ENCODE data around the gene METTL17. TPM values are rescaled to one million over a fixed set of nuclear protein-coding genes. Genes with fewer than 3 reads are reported as not detected.

METTL17 gene
- total and polyA plus RNA-seq, 2 donors (not counting 3 experiments of a cell fraction or from before 2014, with no cell fraction given) = 60.6 to 90.6 TPM

DNA sequence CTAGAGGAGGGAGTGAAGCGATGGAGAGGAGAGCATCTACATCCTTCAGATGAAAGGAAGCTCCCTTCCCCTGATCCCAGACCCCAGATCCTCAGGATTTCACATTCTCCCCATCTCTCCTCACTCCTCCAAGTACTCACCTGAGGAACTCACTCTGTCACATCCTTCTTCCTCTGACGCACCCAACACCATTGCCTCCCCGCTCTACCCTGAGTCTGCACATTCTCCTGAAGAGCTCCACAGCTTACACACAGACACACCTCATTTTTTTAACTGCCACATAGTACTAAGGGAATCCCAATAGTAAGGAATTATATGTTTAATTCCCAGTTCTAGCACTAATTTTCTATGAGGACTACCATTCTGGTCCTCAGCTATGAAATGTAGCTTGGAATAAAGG lies 16.3 kb upstream of the METTL17 start:
- no peaks in the 10 kb centered on the region for H4K20me1 ChIP-seq (replicated peaks; ENCODE audit: control insufficient read depth, extremely low read depth, insufficient read depth, low read length)
- BruUV-seq (replicated peaks) = no TSS peak
- no peaks in the 10 kb centered on the region for H3K27me3 ChIP-seq (ENCODE audit: control insufficient read depth in 2 of 2, insufficient read depth in 2 of 2, low read length in 2 of 2)
- H3K79me2 ChIP-seq (ENCODE audit: control insufficient read depth, insufficient read depth, low read length) = no peaks in the 10 kb centered on the region
- FAIRE-seq (no peak), DNase-seq (ENCODE audit: low read depth, low spot score) (no peak)
- no peak overlapping the region for H2AFZ ChIP-seq (ENCODE audit: low read depth, low read length)
- intact Hi-C loops (cut with micrococcal nuclease) (loop anchor here (5.0 to 10.0 kb wide), 3 partner anchors 129 to 361 kb away; partner anchors contain the start of genes RNASE6 and TMEM253), dilution Hi-C loops (cut with MboI; ENCODE audit: extremely low pct_ligation_motif_present, low sequenced_read_pairs) (no loop called here)
- H3K27ac ChIP-seq (ENCODE audit: insufficient read depth, low read depth, low read length) = no peak overlapping the region
- H3K36me3 ChIP-seq (ENCODE audit: control insufficient read depth in 2 of 2, extremely low read depth in 1 of 2, insufficient read depth in 2 of 2, low read length in 2 of 2) = no peaks in the 10 kb centered on the region
- H3K9me1 ChIP-seq (replicated peaks; ENCODE audit: control insufficient read depth, extremely low read depth, insufficient read depth, low read length) = no peaks in the 10 kb centered on the region
- CTCF ChIA-PET = interaction anchor here (1.1 to 5.5 kb wide), 3 partner anchors 32 to 115 kb away, joined by 4 to 103 read pairs (median 5); no protein-coding TSS in a partner anchor
- H3K9me3 ChIP-seq (replicated peaks; ENCODE audit: control insufficient read depth, insufficient read depth, low read length) = no peaks in the 10 kb centered on the region
- peaks cover 21% of the 10 kb centered on the region for H3K4me1 ChIP-seq (ENCODE audit: control insufficient read depth, extremely low read depth, insufficient read depth, low read length)
- TF ChIP-seq, protein P1, sequence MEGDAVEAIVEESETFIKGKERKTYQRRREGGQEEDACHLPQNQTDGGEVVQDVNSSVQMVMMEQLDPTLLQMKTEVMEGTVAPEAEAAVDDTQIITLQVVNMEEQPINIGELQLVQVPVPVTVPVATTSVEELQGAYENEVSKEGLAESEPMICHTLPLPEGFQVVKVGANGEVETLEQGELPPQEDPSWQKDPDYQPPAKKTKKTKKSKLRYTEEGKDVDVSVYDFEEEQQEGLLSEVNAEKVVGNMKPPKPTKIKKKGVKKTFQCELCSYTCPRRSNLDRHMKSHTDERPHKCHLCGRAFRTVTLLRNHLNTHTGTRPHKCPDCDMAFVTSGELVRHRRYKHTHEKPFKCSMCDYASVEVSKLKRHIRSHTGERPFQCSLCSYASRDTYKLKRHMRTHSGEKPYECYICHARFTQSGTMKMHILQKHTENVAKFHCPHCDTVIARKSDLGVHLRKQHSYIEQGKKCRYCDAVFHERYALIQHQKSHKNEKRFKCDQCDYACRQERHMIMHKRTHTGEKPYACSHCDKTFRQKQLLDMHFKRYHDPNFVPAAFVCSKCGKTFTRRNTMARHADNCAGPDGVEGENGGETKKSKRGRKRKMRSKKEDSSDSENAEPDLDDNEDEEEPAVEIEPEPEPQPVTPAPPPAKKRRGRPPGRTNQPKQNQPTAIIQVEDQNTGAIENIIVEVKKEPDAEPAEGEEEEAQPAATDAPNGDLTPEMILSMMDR (IDR thresholded peaks at IDR 0.05; ENCODE audit: extremely low read depth in 1 of 2, insufficient read depth in 1 of 2, low read depth in 1 of 2, low read length in 2 of 2) = no peak
- TF ChIP-seq EZH2 (IDR thresholded peaks at IDR 0.05; ENCODE audit: borderline replicate concordance, low read depth, low read length, severe bottlenecking) = no peak
- no peak for TF ChIP-seq MYC (IDR thresholded peaks at IDR 0.05; ENCODE audit: low read depth, low read length)
- POLR2A ChIA-PET = interaction anchor here (0.6 to 0.7 kb wide), 2 partner anchors 110 to 130 kb away, joined by 3 to 5 read pairs; no protein-coding TSS in a partner anchor
- no peak overlapping the region for H3K4me3 ChIP-seq (replicated peaks in 1 of 3; ENCODE audit: insufficient read depth in 1 of 3, low read depth in 1 of 3, low read length in 3 of 3)
- no peak overlapping the region for H3K4me2 ChIP-seq (ENCODE audit: insufficient read depth, low read length)
- H3K9ac ChIP-seq (replicated peaks; ENCODE audit: extremely low read depth, insufficient read depth, low read length) = no peak overlapping the region

DNA sequence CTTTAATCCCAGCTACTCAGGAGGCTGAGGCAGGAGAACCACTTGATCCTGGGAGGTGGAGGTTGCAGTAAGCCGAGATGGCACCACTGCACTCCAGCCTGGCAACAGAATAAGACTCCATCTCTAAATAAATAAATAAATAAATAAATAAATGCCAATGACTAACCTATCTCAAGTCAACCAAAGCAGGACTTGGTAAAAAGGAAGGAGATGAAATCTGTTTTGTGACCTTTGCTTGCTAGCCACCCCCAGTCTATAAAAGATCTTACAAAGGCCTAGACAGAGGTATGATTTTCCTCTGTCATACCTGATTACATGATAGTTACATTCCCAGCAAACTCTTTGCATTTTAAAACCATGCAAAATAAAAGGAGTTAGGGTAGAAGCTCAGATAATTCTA lies 13.5 kb upstream of the METTL17 start:
- Histone ChIP-seq H3K9me1 (replicated peaks; ENCODE audit: control insufficient read depth, extremely low read depth, insufficient read depth, low read length) (no peaks in the 10 kb centered on the region), H3K4me1 (ENCODE audit: control insufficient read depth, extremely low read depth, insufficient read depth, low read length) (peaks cover 18% of the 10 kb centered on the region), H3K79me2 (ENCODE audit: control insufficient read depth, insufficient read depth, low read length) (no peaks in the 10 kb centered on the region), H3K4me3 (replicated peaks in 1 of 3; ENCODE audit: insufficient read depth in 1 of 3, low read depth in 1 of 3, low read length in 3 of 3) (no peak overlapping the region), H3K9me3 (replicated peaks; ENCODE audit: control insufficient read depth, insufficient read depth, low read length) (no peaks in the 10 kb centered on the region), H2AFZ (ENCODE audit: low read depth, low read length) (no peak overlapping the region), H3K4me2 (ENCODE audit: insufficient read depth, low read length) (no peak overlapping the region), H4K20me1 (replicated peaks; ENCODE audit: control insufficient read depth, extremely low read depth, insufficient read depth, low read length) (no peaks in the 10 kb centered on the region), H3K27ac (ENCODE audit: insufficient read depth, low read depth, low read length) (no peak overlapping the region), H3K27me3 (ENCODE audit: control insufficient read depth in 2 of 2, insufficient read depth in 2 of 2, low read length in 2 of 2) (no peaks in the 10 kb centered on the region), H3K9ac (replicated peaks; ENCODE audit: extremely low read depth, insufficient read depth, low read length) (no peak overlapping the region), H3K36me3 (ENCODE audit: control insufficient read depth in 2 of 2, extremely low read depth in 1 of 2, insufficient read depth in 2 of 2, low read length in 2 of 2) (no peaks in the 10 kb centered on the region)
- peak; percentile 47 for DNase-seq (ENCODE audit: low read depth, low spot score)
- dilution Hi-C loops (cut with MboI; ENCODE audit: extremely low pct_ligation_motif_present, low sequenced_read_pairs) = no loop called here
- no peak for TF ChIP-seq MYC (IDR thresholded peaks at IDR 0.05; ENCODE audit: low read depth, low read length)
- BruUV-seq (replicated peaks) = no TSS peak
- ChIA-PET POLR2A (no interaction called here), CTCF (no interaction called here)
- no peak for FAIRE-seq
- intact Hi-C loops (cut with micrococcal nuclease) = loop anchor here (10.0 kb wide), 1 partner anchor 191 kb away; the partner anchor contains the start of gene RNASE6

All from endothelial cell of umbilical vein (primary cell).